ENCODE measurements around the gene AOPEP. TPM values are rescaled to one million over a fixed set of nuclear protein-coding genes. Genes with fewer than 3 reads are reported as not detected.

Gene AOPEP
- total RNA-seq, 1 experiment from 2014 or later, result 15.0 TPM

GRCh38 chr9:94771096-94771495 lies 44.6 kb downstream of the AOPEP start:
- no peak overlapping the region for H2AFZ ChIP-seq (ENCODE audit: low read length)
- no peak overlapping the region for H2BK5ac ChIP-seq (ENCODE audit: insufficient read length, low read length)
- H3K27me3 ChIP-seq (ENCODE audit: insufficient read depth, low read length), result no peaks in the 10 kb centered on the region
- TF ChIP-seq CTCF (conservative IDR thresholded peaks at IDR 0.05), result no peak
- no CpG with 5 or more reads among the region's 3 CpGs for WGBS (ENCODE audit: extremely low coverage, insufficient read length, low lambda C conversion rate)
- no peaks in the 10 kb centered on the region for H3K9me3 ChIP-seq (ENCODE audit: control insufficient read depth, low read depth, low read length)
- H3K79me2 ChIP-seq (ENCODE audit: insufficient read depth, low read length), result no peaks in the 10 kb centered on the region
- H2BK120ac ChIP-seq (ENCODE audit: low read depth, low read length, poor library complexity, severe bottlenecking), result no peak overlapping the region
- no peak overlapping the region for H3K27ac ChIP-seq (ENCODE audit: insufficient read length, low read depth, low read length)
- no peaks in the 10 kb centered on the region; a peak in 3 of 7 replicates for H3K36me3 Mint-ChIP-seq (ENCODE audit: insufficient read depth in 1 of 3, low read depth in 3 of 3)
- no peaks in the 10 kb centered on the region for H3K4me1 ChIP-seq (ENCODE audit: insufficient read depth, low read length)
- no peak overlapping the region for H2BK20ac ChIP-seq (ENCODE audit: low read depth, low read length, poor library complexity, severe bottlenecking)
- H3K23me2 ChIP-seq (ENCODE audit: insufficient read length, low read depth, low read length, poor library complexity, severe bottlenecking), result no peaks in the 10 kb centered on the region
- H3K23ac ChIP-seq (ENCODE audit: insufficient read length, low read depth, low read length), result no peak overlapping the region
- H3K56ac ChIP-seq (ENCODE audit: insufficient read length, low read depth, low read length), result no peak overlapping the region
- H3K27ac Mint-ChIP-seq, result peak overlapping the region in 1 of 3 experiments; percentile 27; a peak in 1 of 7 replicates
- no peak overlapping the region for H4K91ac ChIP-seq (ENCODE audit: insufficient read length, low read depth, low read length)
- H3K4me1 Mint-ChIP-seq, result peaks cover 17 to 27% of the 10 kb centered on the region in 2 experiments
- no peak overlapping the region for H3K4me2 ChIP-seq (ENCODE audit: insufficient read depth, insufficient read length, low read length)
- no peaks in the 10 kb centered on the region for H3K27me3 Mint-ChIP-seq (ENCODE audit: low read depth)
- no peak overlapping the region for H2BK12ac ChIP-seq (ENCODE audit: insufficient read length, low read depth, low read length)
- no peaks in the 10 kb centered on the region for H4K20me1 ChIP-seq (ENCODE audit: control insufficient read depth, insufficient read depth, insufficient read length)
- no peaks in the 10 kb centered on the region for H3K9me3 Mint-ChIP-seq
- no peak overlapping the region for H4K8ac ChIP-seq (replicated peaks; ENCODE audit: insufficient read length, low read depth, low read length)
- no peak overlapping the region for H2AK5ac ChIP-seq (ENCODE audit: insufficient read length, low read length)
- no peak for DNase-seq
- no peak overlapping the region for H3K18ac ChIP-seq (ENCODE audit: insufficient read length, low read depth, low read length)
- no peak overlapping the region for H3K4ac ChIP-seq (ENCODE audit: low read depth, low read length)
- no peak overlapping the region for H2BK15ac ChIP-seq (ENCODE audit: low read depth, low read length)
- no peak overlapping the region for H3K14ac ChIP-seq (ENCODE audit: insufficient read depth, low read length)
- H4K5ac ChIP-seq (ENCODE audit: insufficient read length, low read depth, low read length), result no peak overlapping the region
- H3T11ph ChIP-seq (ENCODE audit: low read length), result no peak overlapping the region
- H3K79me1 ChIP-seq (ENCODE audit: insufficient read depth, low read depth, low read length, poor library complexity, severe bottlenecking), result no peaks in the 10 kb centered on the region
- H3K4me3 Mint-ChIP-seq, result no peak overlapping the region
- no peak overlapping the region for H3K9ac ChIP-seq (ENCODE audit: extremely low read depth, insufficient read length, low read length)
